Heart left ventricle (tissue), 16 donors: ENCODE measurements around the gene GLUD1. TPM values are rescaled to one million over a fixed set of nuclear protein-coding genes. Genes with fewer than 3 reads are reported as not detected.
A peak's percentile ranks its signal among the peaks of the same experiment; 100 is the strongest.
"Not testable (repeated sequence)": the region's sequence is repeated elsewhere in the genome, so short reads cannot be mapped to it uniquely, and the experiment has no call there.

Source experiments
- ATAC-seq, 4 donors: fragments of 200-7000 bp; cut with Tn5 transposase; one replicate each; pipeline ENCODE4 v1.9.1; 2020 to 2022; ENCODE audit warnings: moderate library complexity in 4 of 4, mild to moderate bottlenecking in 3 of 4, moderate number of reproducible peaks in 1 of 4
- DNase-seq, 5 donors: peaks; one replicate each; pipeline ENCODE4 v3.0.0-alpha.2; 2020
- H3K27ac ChIP-seq, 12 donors: fragments of 200-600 bp; sonication (generic) in 4 of 12; one replicate each; pipeline versions ENCODE4 v1.5.0 to v1.8.0; 2016 to 2022; ENCODE audit warnings: mild to moderate bottlenecking in 2 of 12
- H3K27me3 ChIP-seq, 9 donors: fragments of 200-600 bp; sonication (generic) in 2 of 9; one replicate each; pipeline versions ENCODE4 v1.5.1 to v1.8.0; 2016 to 2022; ENCODE audit warnings: mild to moderate bottlenecking in 3 of 9
- H3K36me3 ChIP-seq, 9 donors: fragments of 200-600 bp; sonication (generic) in 2 of 9; one replicate each; pipeline versions ENCODE4 v1.5.0 to v1.8.0; 2018 to 2022; ENCODE audit warnings: mild to moderate bottlenecking in 2 of 9
- H3K4me1 ChIP-seq, 12 donors: fragments of 200-600 bp; sonication (generic) in 4 of 12; one replicate each; pipeline versions ENCODE4 v1.5.0 to v1.8.0; 2016 to 2022; ENCODE audit warnings: mild to moderate bottlenecking in 3 of 12
- H3K4me3 ChIP-seq, 12 donors: fragments of 200-600 bp; sonication (generic) in 4 of 12; one replicate each; pipeline versions ENCODE4 v1.5.0 to v1.8.0; 2017 to 2022; ENCODE audit warnings: mild to moderate bottlenecking in 9 of 12, moderate library complexity in 4 of 12
- H3K9me3 ChIP-seq, 12 donors: fragments of 200-600 bp; sonication (generic) in 4 of 12; one replicate each; pipeline versions ENCODE4 v1.5.0 to v1.8.0; 2016 to 2022; ENCODE audit warnings: mild to moderate bottlenecking in 1 of 12
- CTCF ChIP-seq, 12 donors: fragments of 200-600 bp; sonication (generic) in 4 of 12; IDR thresholded peaks; one replicate each; pipeline versions ENCODE4 v1.5.0 to v1.8.0; 2018 to 2022; ENCODE audit warnings: antibody characterized with exemption in 12 of 12, mild to moderate bottlenecking in 5 of 12
- POLR2A ChIP-seq, 2 donors: fragments of 450-650 bp; IDR thresholded peaks; one replicate each; pipeline ENCODE4 v1.6.1; 2017; ENCODE audit warnings: antibody characterized with exemption in 2 of 2, mild to moderate bottlenecking in 2 of 2, moderate library complexity in 2 of 2
- WGBS, 4 donors: extraction: QIAGEN DNeasy Blood & Tissue Kit in 2 of 4; methylation state at CpG; one replicate each; pipeline versions ENCODE4 v1.1.5 to v1.1.7; 2013 to 2018; 5-methylcytosine and 5-hydroxymethylcytosine counted together
- intact Hi-C, 10 donors: fragments of 100-400 bp; cut with DNase I; formaldehyde crosslinking; loops; one replicate each; pipeline versions ENCODE4 v1.11.1 to v1.14.2; 2022
- polyA plus RNA-seq, 2 donors: library from polyadenylated mRNA; stranded (reverse); fragments of 200-250 nt; gene quantifications; one replicate each; pipeline ENCODE4 v1.2.3, GENCODE V29; 2013
- total RNA-seq, 9 donors: library from RNA; depleted of rRNA in 2 of 9; stranded (reverse); fragments of >200 nt in 2 of 9; fragmentation: NEBNext Ultra II Directional in 3 of 9; extraction: Animal tissue kit (Norgen Biotek cat#: 25700) in 3 of 9; gene quantifications; one replicate each; pipeline versions ENCODE4 v1.1.0 to v1.2.4, GENCODE V29; 2016 to 2023
- donor health status: ischemic (EF 13 %, LVEDD 7.1; RV severe dilation, severe dysfunction).
- donor health status: healthy with polysubstance abuse.
- donor health status: DM: no; HTN: yes; CAD: no.
- donor health status: DM: no; HTN: no; CAD: no.
- donor health status: ischemic (EF 25% LVEDD 6.9; RV normal size, moderate dysfunction).
- donor health status: ischemic (EF 25% LVEDD 5.7; RV mildly dilated, moderate dysfunction).
- donor health status: healthy.
- donor health status: DM: yes; HTN: yes; CAD: no.
- donor health status: ischemic (EF 35%, LVEDD 5.7; RV mildly dilated, moderate dysfunction).
- donor health status: nonischemic (EF 11% LVEDD 7.7; RV severe dilation, severe dysfunction).
- donor health status: DM: yes; HTN: yes; CAD: no.
- donor health status: PGD.
- donor health status: ischemic (EF 29% LVEDD 5.4; RV normal size, mild dysfunction).
- donor health status: nonischemic (EF 23%, LVEDD 6.1; RV moderate dilation, normal function).

GLUD1 gene
- total and polyA plus RNA-seq, 11 donors, result 42.9 to 138 (median 104) TPM

DNA sequence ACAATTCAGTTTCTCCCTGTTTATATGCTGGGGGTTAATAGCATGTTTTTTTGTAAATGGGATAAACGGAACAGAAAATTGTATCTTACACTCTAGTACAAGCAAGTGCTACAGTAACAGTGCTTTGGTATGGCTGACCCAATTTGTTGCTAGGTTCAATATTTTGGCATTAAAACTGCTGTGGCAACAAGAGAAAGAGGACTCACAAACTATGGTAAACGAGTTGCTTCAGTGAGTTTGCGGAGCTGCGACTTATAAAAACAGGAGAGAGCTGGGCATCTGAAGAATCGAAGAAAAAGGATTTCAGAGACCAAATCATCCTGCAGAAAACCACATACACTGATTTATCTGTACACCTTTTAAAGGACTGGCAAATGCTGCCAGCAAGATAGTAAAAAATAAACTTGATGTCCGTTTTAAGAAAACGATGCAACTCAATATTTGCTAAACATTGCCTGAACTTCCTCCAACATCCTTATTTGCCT, 2.2 kb downstream of the GLUD1 start:
- H3K4me3 ChIP-seq, result peak overlapping the region in 11 of 12 donors; percentile 64 to 92 (median 81)
- TF ChIP-seq CTCF (IDR thresholded peaks at IDR 0.05), result no peak
- peaks cover 0 to 15% (median 0%) of the 10 kb centered on the region in 9 donors for H3K36me3 ChIP-seq
- 32 to 47% (median 36%) methylated on average over 7 of the region's 7 CpGs for WGBS, 4 donors
- ATAC-seq (no peak), DNase-seq (no peak)
- H3K27ac ChIP-seq, result peak overlapping the region in 7 of 12 donors; percentile 55 to 99 (median 95)
- no peaks in the 10 kb centered on the region for H3K27me3 ChIP-seq
- intact Hi-C loops, result loop anchor here in 3 of 10 donors (5.0 to 10.0 kb wide), 2 partner anchors 118 to 120 kb away; no protein-coding TSS in a partner anchor
- H3K4me1 ChIP-seq, result peaks cover 0 to 58% (median 33%) of the 10 kb centered on the region in 12 donors
- H3K9me3 ChIP-seq, result no peaks in the 10 kb centered on the region

DNA sequence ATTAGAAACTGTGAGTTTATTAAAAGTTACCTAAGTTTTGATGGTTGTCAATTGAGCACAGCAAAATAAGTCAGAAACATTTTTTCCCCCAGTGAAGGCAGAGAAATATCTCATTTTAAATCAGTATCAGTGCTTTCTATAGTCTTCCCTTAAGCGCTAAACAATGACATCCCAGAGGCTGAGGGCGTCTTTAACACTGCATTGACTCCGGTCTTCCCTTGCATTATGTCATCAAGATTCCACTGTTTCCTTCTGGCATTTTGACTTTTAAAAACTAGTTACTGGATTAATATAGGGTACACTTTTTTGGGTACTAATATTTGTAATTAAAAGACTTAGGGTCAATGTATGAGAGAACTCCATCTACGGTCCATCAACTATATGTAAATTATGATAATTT, 3.9 kb downstream of the GLUD1 start:
- WGBS, 4 donors, result 69 to 92% (median 72%) methylated on average over 4 of the region's 4 CpGs
- H3K4me1 ChIP-seq, result peaks cover 0 to 53% (median 29%) of the 10 kb centered on the region in 12 donors
- DNase-seq (no peak), ATAC-seq (no peak)
- no peak overlapping the region for H3K4me3 ChIP-seq
- no peaks in the 10 kb centered on the region for H3K9me3 ChIP-seq
- H3K36me3 ChIP-seq, result peaks cover 0 to 15% (median 0%) of the 10 kb centered on the region in 9 donors
- TF ChIP-seq POLR2A (IDR thresholded peaks at IDR 0.05) (no peak), CTCF (IDR thresholded peaks at IDR 0.05) (no peak)
- no peak overlapping the region for H3K27ac ChIP-seq
- intact Hi-C loops, result loop anchor here in 3 of 10 donors (5.0 to 10.0 kb wide), 2 partner anchors 116 to 118 kb away; no protein-coding TSS in a partner anchor
- no peaks in the 10 kb centered on the region for H3K27me3 ChIP-seq

GRCh38 chr10:87089746-87090145, 4.9 kb downstream of the GLUD1 start:
- Histone ChIP-seq H3K36me3 (peaks cover 0 to 15% (median 0%) of the 10 kb centered on the region in 9 donors), H3K4me1 (peaks cover 0 to 59% (median 32%) of the 10 kb centered on the region in 12 donors), H3K27ac (no peak overlapping the region), H3K9me3 (no peaks in the 10 kb centered on the region), H3K4me3 (no peak overlapping the region), H3K27me3 (no peaks in the 10 kb centered on the region)
- no peak for TF ChIP-seq CTCF (IDR thresholded peaks at IDR 0.05)
- no peak for TF ChIP-seq POLR2A (IDR thresholded peaks at IDR 0.05)
- no peak for DNase-seq
- intact Hi-C loops, result loop anchor here in 3 of 10 donors (5.0 to 10.0 kb wide), 2 partner anchors 115 to 117 kb away; no protein-coding TSS in a partner anchor
- no peak for ATAC-seq
- WGBS, 4 donors, result 87 to 98% (median 95%) methylated on average over 4 of the region's 4 CpGs

- intact Hi-C loops, result no loop called here
- no peaks in the 10 kb centered on the region for H3K27me3 ChIP-seq
- no peak overlapping the region for H3K27ac ChIP-seq
- no peak for ATAC-seq
- DNase-seq, result no peak
- H3K4me3 ChIP-seq, result no peak overlapping the region
- H3K9me3 ChIP-seq, result no peaks in the 10 kb centered on the region
- TF ChIP-seq CTCF (IDR thresholded peaks at IDR 0.05) (no peak), POLR2A (IDR thresholded peaks at IDR 0.05) (no peak)
- H3K4me1 ChIP-seq, result peaks cover 0 to 56% (median 22%) of the 10 kb centered on the region in 12 donors
- H3K36me3 ChIP-seq, result peaks cover 0 to 15% (median 0%) of the 10 kb centered on the region in 9 donors
- 90 to 95% (median 92%) methylated on average over 1 of the region's 1 CpG for WGBS, 4 donors
Measured at GRCh38 chr10:87085537-87085936, 9.1 kb downstream of the GLUD1 start.

DNA sequence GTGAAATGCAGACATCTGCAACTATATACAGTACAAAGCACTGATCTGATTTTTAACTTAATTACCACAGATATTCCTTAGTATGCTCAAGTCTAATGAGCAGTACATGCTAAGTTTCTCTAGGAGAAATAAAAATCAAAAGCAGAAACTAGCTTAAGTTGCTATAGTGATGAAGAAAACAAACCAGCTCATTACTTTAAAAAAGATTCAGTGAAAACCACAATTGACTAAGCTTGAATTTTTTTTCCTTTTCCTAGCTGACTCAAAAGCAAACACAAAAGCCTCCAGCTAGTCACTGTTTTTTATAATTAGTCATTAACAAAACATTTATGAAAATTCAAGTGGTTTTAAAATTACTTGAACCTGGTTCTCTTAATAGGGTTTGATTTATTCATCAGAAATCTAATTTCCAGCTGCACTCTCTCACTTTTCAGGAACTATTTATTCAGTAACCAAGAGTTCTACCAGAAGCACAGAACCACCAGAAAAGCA, 10.3 kb downstream of the GLUD1 start:
- H3K4me3 ChIP-seq, H3K27me3 ChIP-seq, H3K9me3 ChIP-seq, DNase-seq, intact Hi-C loops: not testable (repeated sequence)
- Histone ChIP-seq H3K27ac (peak overlapping the region in 6 of 12 donors; percentile 22 to 82 (median 40)), H3K4me1 (peaks cover 0 to 50% (median 17%) of the 10 kb centered on the region in 12 donors), H3K36me3 (peaks cover 0 to 11% (median 0%) of the 10 kb centered on the region in 9 donors)
- ATAC-seq, result peak in 2 of 4 donors; percentile 25 to 42

DNA sequence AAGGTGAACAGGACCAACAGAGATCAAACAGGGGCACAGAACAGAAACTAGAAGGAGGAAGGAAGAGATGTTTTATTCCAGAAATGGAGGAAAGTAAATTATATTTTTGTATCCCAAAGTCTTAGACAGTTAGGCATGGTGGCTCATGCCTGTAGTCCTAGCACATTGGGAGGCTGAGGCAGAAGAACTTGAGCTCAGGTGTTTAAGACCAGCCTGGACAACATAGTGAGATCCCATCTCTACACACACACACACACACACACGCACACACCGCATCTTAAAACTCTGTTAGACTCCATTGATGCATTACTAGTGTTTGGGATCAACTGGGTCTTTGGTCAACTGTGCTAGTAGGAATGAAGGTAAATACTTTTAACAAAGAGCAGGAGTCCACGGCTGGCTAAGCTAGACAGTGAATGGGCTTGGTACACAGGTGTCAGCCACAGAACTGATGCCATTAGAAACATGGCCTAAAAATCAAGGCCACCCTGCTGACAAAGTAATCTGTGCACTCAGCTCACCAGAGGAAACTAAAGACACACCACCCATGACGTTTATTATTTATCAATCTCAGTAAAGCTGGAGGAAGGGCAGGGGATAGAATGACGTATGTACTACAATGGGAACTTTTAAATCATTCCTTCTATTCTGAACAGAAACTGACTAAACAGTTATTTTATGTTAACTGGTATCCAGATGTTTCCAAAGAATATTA, 10.9 kb downstream of the GLUD1 start:
- DNase-seq, H3K4me3 ChIP-seq, H3K36me3 ChIP-seq, H3K27me3 ChIP-seq, H3K9me3 ChIP-seq, intact Hi-C loops: not testable (repeated sequence)
- ATAC-seq, result peak; percentile 28 to 78 (median 68)
- WGBS, 4 donors, result 56 to 62% (median 56%) methylated on average over 5 of the region's 5 CpGs
- H3K4me1 ChIP-seq, result peaks cover 0 to 48% (median 13%) of the 10 kb centered on the region in 12 donors
- H3K27ac ChIP-seq, result peak overlapping the region in 5 of 12 donors; percentile 22 to 76 (median 41)
